Common myeloid progenitor, CD34-positive (primary cell): ENCODE results near the gene PNMA1.
A peak's percentile ranks its signal among the peaks of the same experiment; 100 is the strongest.

Source experiments
- CTCF ChIA-PET: fragments of 350-600 bp; sonication (Branson Sonifier 250); formaldehyde crosslinking; loops from one replicate; lab custom pipeline; 2021; ENCODE audit warnings: antibody characterized with exemption; lab: Charles Lee
- POLR2A ChIA-PET: fragments of 350-600 bp; sonication (Branson Sonifier 250); formaldehyde crosslinking; loops from one replicate; lab custom pipeline; 2021; ENCODE audit warnings: antibody characterized with exemption; lab: Charles Lee
- DNase-seq, 3 donors: peaks; one replicate each; pipeline versions ENCODE4 v3.0.0 to v3.0.0-alpha.2; 2013
- H3K27ac ChIP-seq, 2 experiments: 1 replicate in 1 of 2; 2 replicates in 1 of 2; pipeline ENCODE4 v1.7.0; 2013; ENCODE audit warnings: inconsistent platforms in 2 of 2, low read length in 2 of 2, mild to moderate bottlenecking in 2 of 2, low read depth in 1 of 2, moderate library complexity in 1 of 2; ENCODE audit not compliant: severe bottlenecking in 2 of 2, insufficient read depth in 1 of 2, poor library complexity in 1 of 2
- H3K27me3 ChIP-seq, 5 experiments: replicated peaks in 2 of 5; 1 replicate in 3 of 5; 2 replicates in 2 of 5; pipeline versions ENCODE4 v1.6.1 to v1.7.0; 2013; ENCODE audit warnings: low read length in 4 of 5, mild to moderate bottlenecking in 2 of 5, moderate library complexity in 2 of 5, inconsistent platforms in 1 of 5; ENCODE audit not compliant: insufficient read depth in 5 of 5, control insufficient read depth in 4 of 5
- H3K36me3 ChIP-seq, 4 experiments: 1 replicate in 2 of 4; 2 replicates in 2 of 4; pipeline versions ENCODE4 v1.6.1 to v1.7.0; 2013; ENCODE audit warnings: low read length in 3 of 4, control low read depth in 1 of 4, mild to moderate bottlenecking in 1 of 4; ENCODE audit not compliant: control insufficient read depth in 4 of 4, insufficient read depth in 4 of 4
- H3K4me1 ChIP-seq, 4 experiments: 1 replicate in 3 of 4; 2 replicates in 1 of 4; pipeline versions ENCODE4 v1.6.1 to v1.7.1; 2013; ENCODE audit warnings: low read length in 3 of 4, mild to moderate bottlenecking in 3 of 4, control low read depth in 1 of 4, inconsistent platforms in 1 of 4, moderate library complexity in 1 of 4; ENCODE audit not compliant: control insufficient read depth in 4 of 4, insufficient read depth in 4 of 4; ENCODE audit errors: control extremely low read depth in 1 of 4
- H3K4me3 ChIP-seq, 7 experiments: 1 replicate in 4 of 7; 2 replicates in 3 of 7; pipeline versions ENCODE4 v1.5.1 to v1.7.0; 2013; ENCODE audit warnings: mild to moderate bottlenecking in 7 of 7, low read length in 6 of 7, moderate library complexity in 6 of 7, inconsistent platforms in 2 of 7, low read depth in 2 of 7, control low read depth in 1 of 7; ENCODE audit not compliant: insufficient read depth in 4 of 7, control insufficient read depth in 1 of 7; ENCODE audit errors: extremely low read depth in 1 of 7
- H3K9me3 ChIP-seq, 5 experiments: 1 replicate in 4 of 5; 2 replicates in 1 of 5; pipeline versions ENCODE4 v1.6.1 to v1.7.1; 2013; ENCODE audit warnings: low read length in 4 of 5, mild to moderate bottlenecking in 2 of 5, inconsistent platforms in 1 of 5, low read depth in 1 of 5, moderate library complexity in 1 of 5; ENCODE audit not compliant: control insufficient read depth in 4 of 5, insufficient read depth in 2 of 5; ENCODE audit errors: control extremely low read depth in 1 of 5
- WGBS: methylation state at CpG from one replicate; pipeline ENCODE4 v1.1.5; 2013; ENCODE audit not compliant: insufficient coverage; 5-methylcytosine and 5-hydroxymethylcytosine counted together

The PNMA1 gene

GRCh38 chr14:73728717-73729330 lies 14.6 kb upstream of the PNMA1 start:
- 23% methylated on average over 6 of the region's 6 CpGs for WGBS
- H3K27me3 ChIP-seq = no peaks in the 10 kb centered on the region
- peaks cover 0 to 33% (median 29%) of the 10 kb centered on the region in 4 experiments for H3K4me1 ChIP-seq
- H3K9me3 ChIP-seq = no peaks in the 10 kb centered on the region
- H3K36me3 ChIP-seq = peaks cover 6 to 85% (median 65%) of the 10 kb centered on the region in 4 experiments
- peak overlapping the region in 1 of 2 experiments; percentile 52 for H3K27ac ChIP-seq
- no peak overlapping the region for H3K4me3 ChIP-seq
- POLR2A ChIA-PET = interaction anchor here (0.7 to 1.6 kb wide), 4 partner anchors 14 to 43 kb away, joined by 3 to 7 read pairs (median 4); a partner anchor contains a TSS
- CTCF ChIA-PET = interaction anchor here (0.6 to 13.8 kb wide), 21 partner anchors 9 to 389 kb away, joined by 3 to 228 read pairs (median 5); partner anchors contain the start of gene PTGR2
- DNase-seq = peak; percentile 77 to 87 (median 78)

- 98% methylated on average over 5 of the region's 7 CpGs for WGBS
- Histone ChIP-seq H3K27ac (no peak overlapping the region), H3K9me3 (no peaks in the 10 kb centered on the region), H3K27me3 (no peaks in the 10 kb centered on the region), H3K36me3 (peaks cover 13 to 98% (median 74%) of the 10 kb centered on the region in 4 experiments), H3K4me1 (peaks cover 0 to 33% (median 29%) of the 10 kb centered on the region in 4 experiments), H3K4me3 (no peak overlapping the region)
- POLR2A ChIA-PET = interaction anchor here (1.6 kb wide), 1 partner anchor 33 kb away, joined by 7 read pairs; a partner anchor contains a TSS
- no peak for DNase-seq
- CTCF ChIA-PET = interaction anchor here (0.7 to 13.8 kb wide), 9 partner anchors 11 to 141 kb away, joined by 3 to 228 read pairs (median 5); partner anchors contain the start of gene PTGR2
These were observed 13.0 kb upstream of the PNMA1 start for GRCh38 chr14:73727166-73727565.

- DNase-seq = no peak
These were observed 12.1 kb upstream of the PNMA1 start for GRCh38 chr14:73726025-73726961.

GRCh38 chr14:73725116-73726024 lies 11.2 kb upstream of the PNMA1 start:
- 77% methylated on average over 8 of the region's 8 CpGs for WGBS

More at GRCh38 chr14:73726025-73726961, 12.1 kb upstream of the PNMA1 start:
- Histone ChIP-seq H3K27ac (peak overlapping the region in 1 of 2 experiments; percentile 60), H3K9me3 (no peaks in the 10 kb centered on the region), H3K4me3 (no peak overlapping the region), H3K4me1 (peaks cover 0 to 33% (median 29%) of the 10 kb centered on the region in 4 experiments), H3K36me3 (peaks cover 19 to 98% (median 77%) of the 10 kb centered on the region in 4 experiments), H3K27me3 (no peaks in the 10 kb centered on the region)
- CTCF ChIA-PET = interaction anchor here (0.7 to 13.8 kb wide), 7 partner anchors 10 to 141 kb away, joined by 3 to 228 read pairs (median 7); partner anchors contain the start of gene PTGR2
- WGBS = 37% methylated on average over 11 of the region's 14 CpGs
- POLR2A ChIA-PET = interaction anchor here (0.6 kb wide), 1 partner anchor 157 kb away, joined by 4 read pairs; no protein-coding TSS in a partner anchor

GRCh38 chr14:73724696-73725095 lies 10.5 kb upstream of the PNMA1 start:
- Histone ChIP-seq H3K36me3 (peaks cover 18 to 96% (median 76%) of the 10 kb centered on the region in 4 experiments), H3K9me3 (no peaks in the 10 kb centered on the region), H3K4me1 (peaks cover 0 to 33% (median 29%) of the 10 kb centered on the region in 4 experiments), H3K27me3 (no peaks in the 10 kb centered on the region), H3K4me3 (no peak overlapping the region), H3K27ac (peak overlapping the region in 1 of 2 experiments; percentile 35)
- DNase-seq = no peak
- CTCF ChIA-PET = interaction anchor here (0.9 to 13.8 kb wide), 5 partner anchors 19 to 101 kb away, joined by 3 to 228 read pairs (median 146); a partner anchor contains a TSS
- WGBS = 100% methylated on average over 2 of the region's 2 CpGs
- POLR2A ChIA-PET = interaction anchor here (1.2 kb wide), 1 partner anchor 34 kb away, joined by 3 read pairs; no protein-coding TSS in a partner anchor

More at GRCh38 chr14:73725116-73726024, 11.2 kb upstream of the PNMA1 start:
- peak; percentile 38 to 78 (median 74) for DNase-seq
- CTCF ChIA-PET = interaction anchor here (0.5 to 13.8 kb wide), 6 partner anchors 18 to 100 kb away, joined by 3 to 228 read pairs (median 75); a partner anchor contains a TSS
- H3K27ac ChIP-seq = peak overlapping the region in 1 of 2 experiments; percentile 51
- peaks cover 19 to 98% (median 79%) of the 10 kb centered on the region in 4 experiments for H3K36me3 ChIP-seq
- H3K27me3 ChIP-seq = no peaks in the 10 kb centered on the region
- peaks cover 0 to 33% (median 29%) of the 10 kb centered on the region in 4 experiments for H3K4me1 ChIP-seq
- H3K4me3 ChIP-seq = no peak overlapping the region
- H3K9me3 ChIP-seq = no peaks in the 10 kb centered on the region
- POLR2A ChIA-PET = interaction anchor here (1.2 kb wide), 1 partner anchor 33 kb away, joined by 3 read pairs; no protein-coding TSS in a partner anchor
